NOMO-1 treated with DMSO at 0.1 percent for 48 hours (cell line): ENCODE results near the gene GABRD.
"Not testable (repeated sequence)": the region's sequence is repeated elsewhere in the genome, so short reads cannot be mapped to it uniquely, and the experiment has no call there.

Experiments
- DNase-seq: peaks from one replicate; lab custom pipeline; 2025; ENCODE audit not compliant: unreplicated experiment; lab: John Stamatoyannopoulos, UW

GABRD gene

GRCh38 chr1:2019172-2019543 lies at the start of gene GABRD:
Gene GABRD (plus strand): TSS chr1:2019345. CDS start chr1:2019424, 79 bp downstream.
- DNase-seq = peak; percentile 2

GRCh38 chr1:1969505-1969900 lies 49.6 kb upstream of the GABRD start:
- DNase-seq = no peak

GRCh38 chr1:1969953-1970716 lies 49.0 kb upstream of the GABRD start:
- DNase-seq = no peak

GRCh38 chr1:1971017-1971416 lies 48.1 kb upstream of the GABRD start:
- DNase-seq = no peak

GRCh38 chr1:1971688-1972087 lies 47.5 kb upstream of the GABRD start:
- DNase-seq = no peak

GRCh38 chr1:1972976-1973715 lies 46.0 kb upstream of the GABRD start:
- no peak for DNase-seq

- no peak for DNase-seq
Measured at GRCh38 chr1:1973716-1974642, 45.2 kb upstream of the GABRD start.

- no peak for DNase-seq
Measured at GRCh38 chr1:1974834-1975233, 44.3 kb upstream of the GABRD start.

GRCh38 chr1:1975535-1975934 lies 43.6 kb upstream of the GABRD start:
- no peak for DNase-seq

GRCh38 chr1:1976031-1976430 lies 43.1 kb upstream of the GABRD start:
- no peak for DNase-seq

GRCh38 chr1:1978108-1978507 lies 41.0 kb upstream of the GABRD start:
- DNase-seq = no peak

- DNase-seq = not testable (repeated sequence)
Measured at GRCh38 chr1:1978690-1979481, 40.3 kb upstream of the GABRD start.

GRCh38 chr1:1979482-1980165 lies 39.5 kb upstream of the GABRD start:
- DNase-seq = no peak

- no peak for DNase-seq
Measured at GRCh38 chr1:1980467-1981141, 38.5 kb upstream of the GABRD start.

GRCh38 chr1:1981142-1981500 lies 38.0 kb upstream of the GABRD start:
- DNase-seq = no peak

GRCh38 chr1:1981631-1982327 lies 37.4 kb upstream of the GABRD start:
- not testable (repeated sequence) for DNase-seq

GRCh38 chr1:1982379-1983232 lies 36.5 kb upstream of the GABRD start:
- DNase-seq = no peak

- no peak for DNase-seq
Measured at GRCh38 chr1:1984560-1985070, 34.5 kb upstream of the GABRD start.
